H9 (cell line): ENCODE results near the gene SRSF6. TPM values are rescaled to one million over a fixed set of nuclear protein-coding genes. Genes with fewer than 3 reads are reported as not detected.

Experiments used
- DNase-seq: peaks from one replicate; pipeline ENCODE4 v3.0.0-alpha.2; 2017
- H2AFZ ChIP-seq: one replicate; pipeline ENCODE4 v1.6.1; 2013; ENCODE audit warnings: mild to moderate bottlenecking, low read length, control low read depth, moderate library complexity
- H2AK5ac ChIP-seq: 2 replicates; pipeline ENCODE4 v1.6.1; 2013; ENCODE audit warnings: low read length, control low read depth, mixed read lengths; ENCODE audit not compliant: insufficient read length
- H2BK120ac ChIP-seq: one replicate; pipeline ENCODE4 v1.6.1; 2013; ENCODE audit warnings: low read depth, mild to moderate bottlenecking, low read length, control low read depth, inconsistent platforms; ENCODE audit not compliant: poor library complexity, severe bottlenecking
- H2BK12ac ChIP-seq: 2 replicates; pipeline ENCODE4 v1.6.1; 2013; ENCODE audit warnings: low read length, control low read depth, mixed read lengths, low read depth; ENCODE audit not compliant: insufficient read length
- H2BK15ac ChIP-seq: 2 replicates; pipeline ENCODE4 v1.6.1; 2013; ENCODE audit warnings: low read depth, low read length, control low read depth
- H2BK20ac ChIP-seq: one replicate; pipeline ENCODE4 v1.6.1; 2013; ENCODE audit warnings: low read depth, mild to moderate bottlenecking, low read length, control low read depth, inconsistent platforms; ENCODE audit not compliant: poor library complexity, severe bottlenecking
- H2BK5ac ChIP-seq: 2 replicates; pipeline ENCODE4 v1.6.1; 2013; ENCODE audit warnings: low read length, control low read depth, mixed read lengths; ENCODE audit not compliant: insufficient read length
- H3K14ac ChIP-seq: 2 replicates; pipeline ENCODE4 v1.6.1; 2013; ENCODE audit warnings: low read length, control low read depth; ENCODE audit not compliant: insufficient read depth
- H3K18ac ChIP-seq: 2 replicates; pipeline ENCODE4 v1.6.1; 2013; ENCODE audit warnings: low read depth, mild to moderate bottlenecking, mixed read lengths, low read length, control low read depth; ENCODE audit not compliant: insufficient read length
- H3K23ac ChIP-seq: 2 replicates; pipeline ENCODE4 v1.6.1; 2013; ENCODE audit warnings: low read length, control low read depth, mixed read lengths, low read depth; ENCODE audit not compliant: insufficient read length
- H3K23me2 ChIP-seq: 2 replicates; pipeline ENCODE4 v1.6.1; 2013; ENCODE audit warnings: low read depth, mild to moderate bottlenecking, mixed read lengths, low read length, control low read depth; ENCODE audit not compliant: insufficient read length, poor library complexity, severe bottlenecking
- H3K27ac ChIP-seq: 2 replicates; pipeline ENCODE4 v1.5.1; 2013; ENCODE audit warnings: low read length, control low read depth, mixed read lengths, low read depth; ENCODE audit not compliant: insufficient read length
- H3K27me3 ChIP-seq: 2 replicates; pipeline ENCODE4 v1.6.1; 2013; ENCODE audit warnings: low read length, control low read depth, inconsistent platforms; ENCODE audit not compliant: insufficient read depth
- H3K4ac ChIP-seq: 2 replicates; pipeline ENCODE4 v1.6.1; 2013; ENCODE audit warnings: low read depth, mild to moderate bottlenecking, control low read depth, inconsistent platforms, low read length, moderate library complexity
- H3K4me1 ChIP-seq: 2 replicates; pipeline ENCODE4 v1.6.1; 2013; ENCODE audit warnings: low read length, control low read depth, inconsistent platforms; ENCODE audit not compliant: insufficient read depth
- H3K4me2 ChIP-seq: 2 replicates; pipeline ENCODE4 v1.6.1; 2013; ENCODE audit warnings: low read length, control low read depth, mixed read lengths; ENCODE audit not compliant: insufficient read length, insufficient read depth
- H3K56ac ChIP-seq: 2 replicates; pipeline ENCODE4 v1.6.1; 2013; ENCODE audit warnings: low read depth, mild to moderate bottlenecking, mixed read lengths, low read length, control low read depth; ENCODE audit not compliant: insufficient read length
- H3K79me1 ChIP-seq: 2 replicates; pipeline ENCODE4 v1.6.1; 2013; ENCODE audit warnings: low read depth, mild to moderate bottlenecking, moderate library complexity, low read length, control low read depth, inconsistent platforms; ENCODE audit not compliant: insufficient read depth, poor library complexity, severe bottlenecking
- H3K79me2 ChIP-seq: 2 replicates; pipeline ENCODE4 v1.6.1; 2013; ENCODE audit warnings: low read length, control low read depth, inconsistent platforms; ENCODE audit not compliant: insufficient read depth
- H3K9ac ChIP-seq: 2 replicates; pipeline ENCODE4 v1.6.1; 2013; ENCODE audit warnings: low read length, control low read depth, mixed read lengths; ENCODE audit not compliant: insufficient read length; ENCODE audit errors: extremely low read depth
- H3K9me3 ChIP-seq: one replicate; pipeline ENCODE4 v1.6.1; 2013; ENCODE audit warnings: low read depth, low read length, inconsistent platforms; ENCODE audit not compliant: control insufficient read depth
- H3T11ph ChIP-seq: one replicate; pipeline ENCODE4 v1.6.1; 2013; ENCODE audit warnings: mild to moderate bottlenecking, low read length, control low read depth, inconsistent platforms
- H4K20me1 ChIP-seq: one replicate; pipeline ENCODE4 v1.6.1; 2013; ENCODE audit not compliant: control insufficient read depth, insufficient read length, insufficient read depth
- H4K5ac ChIP-seq: 2 replicates; pipeline ENCODE4 v1.6.1; 2013; ENCODE audit warnings: low read depth, mild to moderate bottlenecking, mixed read lengths, low read length, control low read depth; ENCODE audit not compliant: insufficient read length
- H4K8ac ChIP-seq: replicated peaks from 2 replicates; pipeline ENCODE4 v1.6.1; 2013; ENCODE audit warnings: low read length, control low read depth, mixed read lengths, low read depth; ENCODE audit not compliant: insufficient read length
- H4K91ac ChIP-seq: 2 replicates; pipeline ENCODE4 v1.6.1; 2013; ENCODE audit warnings: low read depth, mild to moderate bottlenecking, moderate library complexity, mixed read lengths, low read length, control low read depth; ENCODE audit not compliant: insufficient read length
- H3K27ac Mint-ChIP-seq, 3 experiments: 2 replicates in 2 of 3; 3 replicates in 1 of 3; pipeline ENCODE4 v1.8.0; 2020 to 2021; ENCODE audit warnings: mixed read lengths in 3 of 3, mild to moderate bottlenecking in 1 of 3, moderate library complexity in 1 of 3
- H3K27me3 Mint-ChIP-seq: 2 replicates; pipeline ENCODE4 v1.8.0; 2021; ENCODE audit warnings: low read depth, mild to moderate bottlenecking, moderate library complexity, mixed read lengths
- H3K36me3 Mint-ChIP-seq, 3 experiments: 2 replicates in 2 of 3; 3 replicates in 1 of 3; pipeline ENCODE4 v1.8.0; 2020 to 2021; ENCODE audit warnings: low read depth in 3 of 3, mixed read lengths in 3 of 3; ENCODE audit not compliant: insufficient read depth in 1 of 3
- H3K4me1 Mint-ChIP-seq, 2 experiments: 2 replicates each; pipeline ENCODE4 v1.8.0; 2020; ENCODE audit warnings: mixed read lengths in 2 of 2
- H3K4me3 Mint-ChIP-seq, 2 experiments: 2 replicates in 1 of 2; 3 replicates in 1 of 2; pipeline ENCODE4 v1.8.0; 2020 to 2021; ENCODE audit warnings: mild to moderate bottlenecking in 2 of 2, mixed read lengths in 2 of 2, moderate library complexity in 1 of 2
- H3K9me3 Mint-ChIP-seq, 2 experiments: 2 replicates in 1 of 2; 3 replicates in 1 of 2; pipeline ENCODE4 v1.8.0; 2020; ENCODE audit warnings: mild to moderate bottlenecking in 2 of 2, mixed read lengths in 2 of 2, moderate library complexity in 1 of 2
- CTCF ChIP-seq: fragments of 200-600 bp; sonication (generic); conservative IDR thresholded peaks from 3 replicates; pipeline ENCODE4 v1.8.0; 2021; ENCODE audit warnings: antibody characterized with exemption, mild to moderate bottlenecking
- WGBS: extraction: QIAGEN DNeasy Blood & Tissue Kit; methylation state at CpG from one replicate; pipeline ENCODE4 v1.1.7; 2013; ENCODE audit warnings: missing lambda C conversion rate, low lambda C conversion rate, mixed read lengths; ENCODE audit not compliant: insufficient read length; ENCODE audit errors: extremely low coverage; 5-methylcytosine and 5-hydroxymethylcytosine counted together
- total RNA-seq: library from RNA; stranded (reverse); gene quantifications from 2 replicates; pipeline ENCODE4 v1.2.1, GENCODE V29; 2021

SRSF6 gene
- total RNA-seq, 1 experiment from 2014 or later = 336 TPM

DNA sequence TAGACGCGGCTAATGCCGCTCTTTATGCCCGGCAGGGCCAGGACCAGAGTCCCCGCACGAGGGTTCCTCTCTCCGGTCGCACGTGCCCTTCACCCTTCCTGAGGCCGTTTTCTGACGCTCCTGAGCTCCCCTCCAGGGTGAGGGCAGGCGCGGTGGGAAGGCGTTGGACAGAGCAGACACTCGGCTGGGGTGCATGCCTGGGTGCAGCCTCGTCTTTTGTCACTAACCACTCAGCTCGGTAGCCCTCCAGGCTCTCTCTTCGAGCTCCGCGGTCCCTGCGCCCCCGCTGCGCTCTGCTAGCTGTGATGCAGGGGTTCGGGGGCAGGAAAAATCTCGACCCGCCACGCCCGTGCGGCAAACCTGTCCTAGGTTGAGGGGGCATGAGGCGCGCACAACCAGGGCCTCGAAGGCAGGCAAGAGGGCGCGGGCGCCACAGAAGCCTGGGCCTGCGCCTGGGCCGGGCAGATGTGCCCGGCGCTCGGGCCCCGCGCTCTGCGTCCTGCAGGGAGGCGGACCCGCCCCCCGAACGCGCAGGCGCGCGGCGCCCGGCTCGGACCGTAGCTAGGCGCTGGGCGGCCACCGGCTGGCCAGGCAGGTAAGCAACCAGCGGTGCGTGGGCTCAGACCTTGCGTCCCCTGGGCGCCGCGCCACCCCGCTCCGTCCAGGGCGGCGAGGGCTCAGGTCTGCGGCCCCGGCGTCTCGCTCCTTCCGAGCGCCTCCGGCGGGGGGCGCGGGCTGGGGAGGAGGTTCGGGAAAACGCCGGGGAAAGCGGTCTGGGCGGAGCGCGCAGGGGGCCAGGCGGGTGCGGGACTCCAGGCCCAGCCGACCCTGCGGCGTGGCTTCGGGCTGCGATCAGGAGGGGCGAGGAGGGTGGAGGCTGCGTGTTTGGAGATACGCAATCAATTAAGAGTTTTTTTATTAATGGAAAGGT, 49.7 kb downstream of the SRSF6 start, which contains the start of gene L3MBTL1:
Gene L3MBTL1, plus strand, starts transcription at position 548 of the 931 bp plus-strand sequence. CDS start 5,807 bp downstream, outside the sequence.
- peak within 1 kb of the TSS; percentile 54; the same call in 1 of the 2 replicates for H3K14ac ChIP-seq
- H4K91ac ChIP-seq = no peak within 1 kb of the TSS
- H3T11ph ChIP-seq = no peak within 1 kb of the TSS
- peaks cover 7% of the 10 kb centered on the region; the same call in 1 of the 2 replicates for H3K27me3 ChIP-seq
- no peak within 1 kb of the TSS for H4K8ac ChIP-seq
- H4K5ac ChIP-seq = no peak within 1 kb of the TSS
- peak; percentile 32; the same call in 1 of the 3 replicates for TF ChIP-seq CTCF
- no peaks in the 10 kb centered on the region for H3K9me3 ChIP-seq
- no peaks in the 10 kb centered on the region for H3K79me2 ChIP-seq
- no peaks in the 10 kb centered on the region for H3K4me1 ChIP-seq
- no peaks in the 10 kb centered on the region for H4K20me1 ChIP-seq
- Mint-ChIP-seq H3K27me3 (peaks cover 43% of the 10 kb centered on the region), H3K4me3 (peak within 1 kb of the TSS; percentile 70 to 86), H3K9me3 (no peaks in the 10 kb centered on the region), H3K4me1 (peaks cover 7 to 13% of the 10 kb centered on the region in 2 experiments), H3K36me3 (no peaks in the 10 kb centered on the region), H3K27ac (peak within 1 kb of the TSS in 2 of 3 experiments; percentile 84; a peak in 3 of 7 replicates)
- no peak within 1 kb of the TSS for H3K9ac ChIP-seq
- no peak within 1 kb of the TSS for H3K27ac ChIP-seq
- H3K18ac ChIP-seq = peak within 1 kb of the TSS; percentile 37
- H2BK20ac ChIP-seq = no peak within 1 kb of the TSS
- no peak within 1 kb of the TSS for H2AK5ac ChIP-seq
- no CpG with 5 or more reads among the region's 95 CpGs for WGBS
- DNase-seq = peak; percentile 83
- H3K4me2 ChIP-seq = peak within 1 kb of the TSS; percentile 34
- H3K56ac ChIP-seq = no peak within 1 kb of the TSS
- H2BK12ac ChIP-seq = no peak within 1 kb of the TSS
- no peak within 1 kb of the TSS for H2AFZ ChIP-seq
- H3K23me2 ChIP-seq = peaks cover 8% of the 10 kb centered on the region
- no peak within 1 kb of the TSS for H3K23ac ChIP-seq
- no peak within 1 kb of the TSS for H2BK5ac ChIP-seq
- H2BK15ac ChIP-seq = no peak within 1 kb of the TSS
- H3K4ac ChIP-seq = no peak within 1 kb of the TSS
- H2BK120ac ChIP-seq = no peak within 1 kb of the TSS
- H3K79me1 ChIP-seq = no peaks in the 10 kb centered on the region
